H1 (cell line): ENCODE data around the gene CELSR3.

Source experiments
- ATF3 ChIP-seq: IDR thresholded peaks from 2 replicates; pipeline ENCODE4 v1.6.1; 2011; ENCODE audit warnings: low read depth, mild to moderate bottlenecking, low read length; ENCODE audit not compliant: insufficient read depth
- CEBPB ChIP-seq: IDR thresholded peaks from 2 replicates; pipeline ENCODE4 v1.6.1; 2012; ENCODE audit warnings: low read depth, low read length
- CHD1 ChIP-seq: IDR thresholded peaks from 2 replicates; pipeline ENCODE4 v1.6.1; 2012; ENCODE audit warnings: low read depth, low read length, improper control_type of control experiment
- CREB1 ChIP-seq: IDR thresholded peaks from 2 replicates; pipeline ENCODE4 v1.6.1; 2012; ENCODE audit warnings: inconsistent platforms
- CTCF ChIP-seq, 3 experiments: IDR thresholded peaks; 1 replicate in 2 of 3; 2 replicates in 1 of 3; pipeline versions ENCODE4 v1.5.1 to v1.6.1; 2011; ENCODE audit warnings: low read length in 3 of 3, mild to moderate bottlenecking in 3 of 3, inconsistent platforms in 2 of 3, low read depth in 1 of 3, moderate library complexity in 1 of 3; ENCODE audit not compliant: insufficient read depth in 1 of 3; ENCODE audit errors: control extremely low read depth in 1 of 3
- POLR2A ChIP-seq, 2 experiments: IDR thresholded peaks; 1 replicate in 1 of 2; 2 replicates in 1 of 2; pipeline ENCODE4 v1.6.1; 2011; ENCODE audit warnings: low read depth in 2 of 2, low read length in 2 of 2, mild to moderate bottlenecking in 2 of 2; ENCODE audit errors: control extremely low read depth in 1 of 2
- RAD21 ChIP-seq, 2 experiments: IDR thresholded peaks in 1 of 2; conservative IDR thresholded peaks in 1 of 2; 2 replicates each; pipeline ENCODE4 v1.6.1; 2011; ENCODE audit warnings: low read depth in 2 of 2, low read length in 2 of 2, improper control_type of control experiment in 1 of 2, inconsistent platforms in 1 of 2, mild to moderate bottlenecking in 1 of 2, moderate library complexity in 1 of 2
- SP4 ChIP-seq: IDR thresholded peaks from 2 replicates; pipeline ENCODE4 v1.6.1; 2012; ENCODE audit warnings: low read length, inconsistent platforms
- TAF7 ChIP-seq: optimal IDR thresholded peaks from 2 replicates; pipeline ENCODE3; 2011; ENCODE audit warnings: low read depth, mild to moderate bottlenecking, inconsistent platforms, low read length, moderate library complexity, borderline replicate concordance

GRCh38 chr3:48591436-48591835 is 71.2 kb downstream of the CELSR3 start:
- TF ChIP-seq ATF3 = no peak
- TF ChIP-seq CREB1 = no peak
- no peak for TF ChIP-seq SP4
- no peak for TF ChIP-seq CTCF (IDR thresholded peaks at IDR 0.05; ENCODE audit: control extremely low read depth in 1 of 3, insufficient read depth in 1 of 3, low read depth in 1 of 3, low read length in 3 of 3)
- TF ChIP-seq CEBPB = no peak
- no peak for TF ChIP-seq RAD21 (IDR thresholded peaks at IDR 0.05 in 1 of 2, conservative IDR thresholded peaks at IDR 0.05 in 1 of 2; ENCODE audit: low read depth in 2 of 2, low read length in 2 of 2)
- no peak for TF ChIP-seq CHD1
- TF ChIP-seq TAF7 = no peak
- no peak for TF ChIP-seq POLR2A (IDR thresholded peaks at IDR 0.05; ENCODE audit: control extremely low read depth in 1 of 2, low read depth in 2 of 2, low read length in 2 of 2)
